ENCODE measurements around the gene STAC.

DNA sequence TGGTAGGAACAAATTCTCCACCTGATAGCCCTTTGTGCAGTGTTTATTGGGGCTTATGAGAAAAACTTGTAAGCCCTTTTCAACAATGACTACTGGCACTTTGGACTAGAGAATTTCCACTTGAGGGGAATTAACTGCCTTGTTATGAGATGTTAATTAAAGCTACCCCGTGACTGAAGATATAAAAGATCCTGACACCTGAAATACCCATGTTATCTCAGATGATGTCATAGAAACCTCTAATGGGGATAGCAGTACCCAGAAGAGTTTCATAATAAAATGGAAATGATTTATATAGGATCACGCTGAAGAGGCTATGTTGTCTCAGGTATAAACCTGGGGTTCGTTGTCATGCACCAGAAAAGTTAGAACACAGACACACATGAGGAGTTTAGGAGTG, 14.5 kb upstream of the STAC start:
- TF ChIP-seq PPARA (CRISPR knock-in tag; IDR thresholded peaks at IDR 0.05; ENCODE audit: borderline replicate concordance) (no peak), ARNTL (CRISPR knock-in tag; IDR thresholded peaks at IDR 0.05; ENCODE audit: borderline replicate concordance, low read depth) (no peak), ZFP3 (CRISPR knock-in tag; IDR thresholded peaks at IDR 0.05) (no peak), RARB (CRISPR knock-in tag; IDR thresholded peaks at IDR 0.05) (no peak), CSDC2 (CRISPR knock-in tag; IDR thresholded peaks at IDR 0.05) (no peak)
- TF ChIP-seq, protein P1, sequence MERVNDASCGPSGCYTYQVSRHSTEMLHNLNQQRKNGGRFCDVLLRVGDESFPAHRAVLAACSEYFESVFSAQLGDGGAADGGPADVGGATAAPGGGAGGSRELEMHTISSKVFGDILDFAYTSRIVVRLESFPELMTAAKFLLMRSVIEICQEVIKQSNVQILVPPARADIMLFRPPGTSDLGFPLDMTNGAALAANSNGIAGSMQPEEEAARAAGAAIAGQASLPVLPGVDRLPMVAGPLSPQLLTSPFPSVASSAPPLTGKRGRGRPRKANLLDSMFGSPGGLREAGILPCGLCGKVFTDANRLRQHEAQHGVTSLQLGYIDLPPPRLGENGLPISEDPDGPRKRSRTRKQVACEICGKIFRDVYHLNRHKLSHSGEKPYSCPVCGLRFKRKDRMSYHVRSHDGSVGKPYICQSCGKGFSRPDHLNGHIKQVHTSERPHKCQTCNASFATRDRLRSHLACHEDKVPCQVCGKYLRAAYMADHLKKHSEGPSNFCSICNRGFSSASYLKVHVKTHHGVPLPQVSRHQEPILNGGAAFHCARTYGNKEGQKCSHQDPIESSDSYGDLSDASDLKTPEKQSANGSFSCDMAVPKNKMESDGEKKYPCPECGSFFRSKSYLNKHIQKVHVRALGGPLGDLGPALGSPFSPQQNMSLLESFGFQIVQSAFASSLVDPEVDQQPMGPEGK (CRISPR knock-in tag; IDR thresholded peaks at IDR 0.05; ENCODE audit: borderline replicate concordance) = no peak

Measured in SK-N-SH treated with all-trans-retinoic acid at 6 μM for 48 hours (cell line).